H9 (cell line): Measurements from ENCODE around the gene ERC1. TPM values are rescaled to one million over a fixed set of nuclear protein-coding genes. Genes with fewer than 3 reads are reported as not detected.

Experiments used
- DNase-seq: peaks from one replicate; pipeline ENCODE4 v3.0.0-alpha.2; 2017
- H2AFZ ChIP-seq: one replicate; pipeline ENCODE4 v1.6.1; 2013; ENCODE audit warnings: mild to moderate bottlenecking, low read length, control low read depth, moderate library complexity
- H2AK5ac ChIP-seq: 2 replicates; pipeline ENCODE4 v1.6.1; 2013; ENCODE audit warnings: low read length, control low read depth, mixed read lengths; ENCODE audit not compliant: insufficient read length
- H2BK120ac ChIP-seq: one replicate; pipeline ENCODE4 v1.6.1; 2013; ENCODE audit warnings: low read depth, mild to moderate bottlenecking, low read length, control low read depth, inconsistent platforms; ENCODE audit not compliant: poor library complexity, severe bottlenecking
- H2BK12ac ChIP-seq: 2 replicates; pipeline ENCODE4 v1.6.1; 2013; ENCODE audit warnings: low read length, control low read depth, mixed read lengths, low read depth; ENCODE audit not compliant: insufficient read length
- H2BK15ac ChIP-seq: 2 replicates; pipeline ENCODE4 v1.6.1; 2013; ENCODE audit warnings: low read depth, low read length, control low read depth
- H2BK20ac ChIP-seq: one replicate; pipeline ENCODE4 v1.6.1; 2013; ENCODE audit warnings: low read depth, mild to moderate bottlenecking, low read length, control low read depth, inconsistent platforms; ENCODE audit not compliant: poor library complexity, severe bottlenecking
- H2BK5ac ChIP-seq: 2 replicates; pipeline ENCODE4 v1.6.1; 2013; ENCODE audit warnings: low read length, control low read depth, mixed read lengths; ENCODE audit not compliant: insufficient read length
- H3K14ac ChIP-seq: 2 replicates; pipeline ENCODE4 v1.6.1; 2013; ENCODE audit warnings: low read length, control low read depth; ENCODE audit not compliant: insufficient read depth
- H3K18ac ChIP-seq: 2 replicates; pipeline ENCODE4 v1.6.1; 2013; ENCODE audit warnings: low read depth, mild to moderate bottlenecking, mixed read lengths, low read length, control low read depth; ENCODE audit not compliant: insufficient read length
- H3K23ac ChIP-seq: 2 replicates; pipeline ENCODE4 v1.6.1; 2013; ENCODE audit warnings: low read length, control low read depth, mixed read lengths, low read depth; ENCODE audit not compliant: insufficient read length
- H3K23me2 ChIP-seq: 2 replicates; pipeline ENCODE4 v1.6.1; 2013; ENCODE audit warnings: low read depth, mild to moderate bottlenecking, mixed read lengths, low read length, control low read depth; ENCODE audit not compliant: insufficient read length, poor library complexity, severe bottlenecking
- H3K27ac ChIP-seq: 2 replicates; pipeline ENCODE4 v1.5.1; 2013; ENCODE audit warnings: low read length, control low read depth, mixed read lengths, low read depth; ENCODE audit not compliant: insufficient read length
- H3K27me3 ChIP-seq: 2 replicates; pipeline ENCODE4 v1.6.1; 2013; ENCODE audit warnings: low read length, control low read depth, inconsistent platforms; ENCODE audit not compliant: insufficient read depth
- H3K4ac ChIP-seq: 2 replicates; pipeline ENCODE4 v1.6.1; 2013; ENCODE audit warnings: low read depth, mild to moderate bottlenecking, control low read depth, inconsistent platforms, low read length, moderate library complexity
- H3K4me1 ChIP-seq: 2 replicates; pipeline ENCODE4 v1.6.1; 2013; ENCODE audit warnings: low read length, control low read depth, inconsistent platforms; ENCODE audit not compliant: insufficient read depth
- H3K4me2 ChIP-seq: 2 replicates; pipeline ENCODE4 v1.6.1; 2013; ENCODE audit warnings: low read length, control low read depth, mixed read lengths; ENCODE audit not compliant: insufficient read length, insufficient read depth
- H3K56ac ChIP-seq: 2 replicates; pipeline ENCODE4 v1.6.1; 2013; ENCODE audit warnings: low read depth, mild to moderate bottlenecking, mixed read lengths, low read length, control low read depth; ENCODE audit not compliant: insufficient read length
- H3K79me1 ChIP-seq: 2 replicates; pipeline ENCODE4 v1.6.1; 2013; ENCODE audit warnings: low read depth, mild to moderate bottlenecking, moderate library complexity, low read length, control low read depth, inconsistent platforms; ENCODE audit not compliant: insufficient read depth, poor library complexity, severe bottlenecking
- H3K79me2 ChIP-seq: 2 replicates; pipeline ENCODE4 v1.6.1; 2013; ENCODE audit warnings: low read length, control low read depth, inconsistent platforms; ENCODE audit not compliant: insufficient read depth
- H3K9ac ChIP-seq: 2 replicates; pipeline ENCODE4 v1.6.1; 2013; ENCODE audit warnings: low read length, control low read depth, mixed read lengths; ENCODE audit not compliant: insufficient read length; ENCODE audit errors: extremely low read depth
- H3K9me3 ChIP-seq: one replicate; pipeline ENCODE4 v1.6.1; 2013; ENCODE audit warnings: low read depth, low read length, inconsistent platforms; ENCODE audit not compliant: control insufficient read depth
- H3T11ph ChIP-seq: one replicate; pipeline ENCODE4 v1.6.1; 2013; ENCODE audit warnings: mild to moderate bottlenecking, low read length, control low read depth, inconsistent platforms
- H4K20me1 ChIP-seq: one replicate; pipeline ENCODE4 v1.6.1; 2013; ENCODE audit not compliant: control insufficient read depth, insufficient read length, insufficient read depth
- H4K5ac ChIP-seq: 2 replicates; pipeline ENCODE4 v1.6.1; 2013; ENCODE audit warnings: low read depth, mild to moderate bottlenecking, mixed read lengths, low read length, control low read depth; ENCODE audit not compliant: insufficient read length
- H4K8ac ChIP-seq: replicated peaks from 2 replicates; pipeline ENCODE4 v1.6.1; 2013; ENCODE audit warnings: low read length, control low read depth, mixed read lengths, low read depth; ENCODE audit not compliant: insufficient read length
- H4K91ac ChIP-seq: 2 replicates; pipeline ENCODE4 v1.6.1; 2013; ENCODE audit warnings: low read depth, mild to moderate bottlenecking, moderate library complexity, mixed read lengths, low read length, control low read depth; ENCODE audit not compliant: insufficient read length
- H3K27ac Mint-ChIP-seq, 3 experiments: 2 replicates in 2 of 3; 3 replicates in 1 of 3; pipeline ENCODE4 v1.8.0; 2020 to 2021; ENCODE audit warnings: mixed read lengths in 3 of 3, mild to moderate bottlenecking in 1 of 3, moderate library complexity in 1 of 3
- H3K27me3 Mint-ChIP-seq: 2 replicates; pipeline ENCODE4 v1.8.0; 2021; ENCODE audit warnings: low read depth, mild to moderate bottlenecking, moderate library complexity, mixed read lengths
- H3K36me3 Mint-ChIP-seq, 3 experiments: 2 replicates in 2 of 3; 3 replicates in 1 of 3; pipeline ENCODE4 v1.8.0; 2020 to 2021; ENCODE audit warnings: low read depth in 3 of 3, mixed read lengths in 3 of 3; ENCODE audit not compliant: insufficient read depth in 1 of 3
- H3K4me1 Mint-ChIP-seq, 2 experiments: 2 replicates each; pipeline ENCODE4 v1.8.0; 2020; ENCODE audit warnings: mixed read lengths in 2 of 2
- H3K4me3 Mint-ChIP-seq, 2 experiments: 2 replicates in 1 of 2; 3 replicates in 1 of 2; pipeline ENCODE4 v1.8.0; 2020 to 2021; ENCODE audit warnings: mild to moderate bottlenecking in 2 of 2, mixed read lengths in 2 of 2, moderate library complexity in 1 of 2
- H3K9me3 Mint-ChIP-seq, 2 experiments: 2 replicates in 1 of 2; 3 replicates in 1 of 2; pipeline ENCODE4 v1.8.0; 2020; ENCODE audit warnings: mild to moderate bottlenecking in 2 of 2, mixed read lengths in 2 of 2, moderate library complexity in 1 of 2
- WGBS: extraction: QIAGEN DNeasy Blood & Tissue Kit; methylation state at CpG from one replicate; pipeline ENCODE4 v1.1.7; 2013; ENCODE audit warnings: missing lambda C conversion rate, low lambda C conversion rate, mixed read lengths; ENCODE audit not compliant: insufficient read length; ENCODE audit errors: extremely low coverage; 5-methylcytosine and 5-hydroxymethylcytosine counted together
- total RNA-seq: library from RNA; stranded (reverse); gene quantifications from 2 replicates; pipeline ENCODE4 v1.2.1, GENCODE V29; 2021
- TF ChIP-seq, protein P1 (sequence below): fragments of 200-600 bp; sonication (generic); conservative IDR thresholded peaks from 3 replicates; pipeline ENCODE4 v1.8.0; 2021; ENCODE audit warnings: antibody characterized with exemption, mild to moderate bottlenecking

The ERC1 gene
- total RNA-seq, 1 experiment from 2014 or later: 51.2 TPM

DNA sequence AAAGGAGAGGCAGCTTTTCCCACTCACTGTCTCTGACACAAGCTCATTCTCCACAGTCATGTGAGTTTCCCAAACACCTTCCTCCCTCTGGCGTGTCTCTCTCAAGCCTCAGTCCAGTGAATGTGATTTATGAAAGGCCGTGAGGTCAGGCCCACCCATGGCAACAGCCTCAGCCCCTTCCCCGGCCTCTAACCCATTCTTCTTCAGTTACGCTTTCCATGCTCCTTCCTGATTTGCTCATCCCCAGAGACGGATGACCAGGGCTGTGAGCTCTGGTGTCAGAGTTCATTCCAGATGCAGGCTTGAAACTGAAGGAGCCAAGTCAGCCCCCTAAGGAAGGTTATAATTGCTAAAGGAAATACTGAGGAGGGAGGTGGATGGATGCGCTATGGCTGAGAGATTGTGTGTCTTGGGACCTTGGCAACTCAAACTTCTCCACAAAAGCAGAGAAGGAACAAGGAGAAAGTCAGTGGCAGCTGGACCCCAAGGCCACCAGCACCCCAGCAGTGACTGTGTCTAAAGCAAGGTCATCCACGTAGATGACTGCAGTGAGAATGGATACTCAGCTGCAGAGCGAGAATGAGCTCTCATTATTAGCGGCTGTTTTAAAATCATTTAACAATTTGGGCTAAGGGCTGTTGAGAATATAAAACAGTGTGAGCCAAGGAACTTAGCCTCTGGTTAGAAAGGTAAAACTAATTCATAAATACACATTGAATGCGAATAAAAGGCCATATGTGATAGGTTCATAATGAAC lies 519.2 kb downstream of the ERC1 start:
- no peak overlapping the region for H2BK5ac ChIP-seq
- H2AFZ ChIP-seq: no peak overlapping the region
- no peak overlapping the region for H3K23ac ChIP-seq
- H3K14ac ChIP-seq: no peak overlapping the region
- H4K8ac ChIP-seq: no peak overlapping the region
- no peak overlapping the region for H2BK12ac ChIP-seq
- no peaks in the 10 kb centered on the region; the same call in none of the 2 replicates for H3K27me3 Mint-ChIP-seq
- H2AK5ac ChIP-seq: no peak overlapping the region
- no peak overlapping the region for H2BK15ac ChIP-seq
- no peaks in the 10 kb centered on the region for H3K9me3 ChIP-seq
- no peak overlapping the region for H3K4ac ChIP-seq
- H2BK20ac ChIP-seq: no peak overlapping the region
- H4K5ac ChIP-seq: no peak overlapping the region
- WGBS: no CpG with 5 or more reads among the region's 10 CpGs
- no peak overlapping the region for H3K4me3 Mint-ChIP-seq
- peak; percentile 23 for DNase-seq
- H3K27ac Mint-ChIP-seq: no peak overlapping the region
- no peaks in the 10 kb centered on the region for H3K27me3 ChIP-seq
- H4K20me1 ChIP-seq: no peaks in the 10 kb centered on the region
- H3K9ac ChIP-seq: no peak overlapping the region
- no peaks in the 10 kb centered on the region for H3K79me2 ChIP-seq
- TF ChIP-seq, protein P1, sequence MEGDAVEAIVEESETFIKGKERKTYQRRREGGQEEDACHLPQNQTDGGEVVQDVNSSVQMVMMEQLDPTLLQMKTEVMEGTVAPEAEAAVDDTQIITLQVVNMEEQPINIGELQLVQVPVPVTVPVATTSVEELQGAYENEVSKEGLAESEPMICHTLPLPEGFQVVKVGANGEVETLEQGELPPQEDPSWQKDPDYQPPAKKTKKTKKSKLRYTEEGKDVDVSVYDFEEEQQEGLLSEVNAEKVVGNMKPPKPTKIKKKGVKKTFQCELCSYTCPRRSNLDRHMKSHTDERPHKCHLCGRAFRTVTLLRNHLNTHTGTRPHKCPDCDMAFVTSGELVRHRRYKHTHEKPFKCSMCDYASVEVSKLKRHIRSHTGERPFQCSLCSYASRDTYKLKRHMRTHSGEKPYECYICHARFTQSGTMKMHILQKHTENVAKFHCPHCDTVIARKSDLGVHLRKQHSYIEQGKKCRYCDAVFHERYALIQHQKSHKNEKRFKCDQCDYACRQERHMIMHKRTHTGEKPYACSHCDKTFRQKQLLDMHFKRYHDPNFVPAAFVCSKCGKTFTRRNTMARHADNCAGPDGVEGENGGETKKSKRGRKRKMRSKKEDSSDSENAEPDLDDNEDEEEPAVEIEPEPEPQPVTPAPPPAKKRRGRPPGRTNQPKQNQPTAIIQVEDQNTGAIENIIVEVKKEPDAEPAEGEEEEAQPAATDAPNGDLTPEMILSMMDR: no peak
- no peaks in the 10 kb centered on the region for H3K23me2 ChIP-seq
- H3K4me1 Mint-ChIP-seq: peaks cover 0 to 4% of the 10 kb centered on the region in 2 experiments; a peak in 1 of 4 replicates
- no peak overlapping the region for H3K27ac ChIP-seq
- H2BK120ac ChIP-seq: no peak overlapping the region
- no peak overlapping the region for H3K56ac ChIP-seq
- no peak overlapping the region for H4K91ac ChIP-seq
- H3K18ac ChIP-seq: no peak overlapping the region
- H3K9me3 Mint-ChIP-seq: peaks cover under 1 to 3% of the 10 kb centered on the region in 2 experiments; a peak in 3 of 5 replicates
- no peak overlapping the region for H3T11ph ChIP-seq
- no peak overlapping the region for H3K4me2 ChIP-seq
- H3K79me1 ChIP-seq: no peaks in the 10 kb centered on the region
- no peaks in the 10 kb centered on the region; a peak in 2 of 7 replicates for H3K36me3 Mint-ChIP-seq
- H3K4me1 ChIP-seq: no peaks in the 10 kb centered on the region
